Transverse colon (tissue), 4 donors: ENCODE results near the gene GPR141.

Experiments used
- CTCF ChIP-seq, 5 experiments: fragments of 200-600 bp in 3 of 5; fragments of 450-650 bp in 2 of 5; sonication (generic) in 3 of 5; IDR thresholded peaks; 1 replicate in 2 of 5; 2 replicates in 3 of 5; pipeline ENCODE4 v1.5.1; 2016 to 2017; ENCODE audit warnings: antibody characterized with exemption in 5 of 5, inconsistent platforms in 3 of 5, mild to moderate bottlenecking in 2 of 5, moderate library complexity in 1 of 5
- EP300 ChIP-seq: sonication (generic); formaldehyde crosslinking; IDR thresholded peaks from one replicate; pipeline ENCODE4 v1.6.1; 2017; ENCODE audit warnings: antibody characterized with exemption, low read depth
- POLR2A ChIP-seq: fragments of 450-650 bp; IDR thresholded peaks from one replicate; pipeline ENCODE4 v1.6.1; 2016; ENCODE audit warnings: antibody characterized with exemption, mild to moderate bottlenecking, moderate library complexity
- POLR2AphosphoS5 ChIP-seq, 3 donors: sonication (generic); formaldehyde crosslinking; IDR thresholded peaks; one replicate each; pipeline ENCODE4 v1.6.1; 2016; ENCODE audit warnings: antibody characterized with exemption in 3 of 3

- TF ChIP-seq CTCF (IDR thresholded peaks at IDR 0.05) = no peak
- TF ChIP-seq EP300 = no peak
- TF ChIP-seq POLR2A = no peak
- no peak for TF ChIP-seq POLR2AphosphoS5 (IDR thresholded peaks at IDR 0.05)
These were observed 26.5 kb upstream of the GPR141 start for GRCh38 chr7:37656913-37657530.
